Pancreas (tissue), 10 donors: Measurements from ENCODE around the gene CD36. TPM values are rescaled to one million over a fixed set of nuclear protein-coding genes. Genes with fewer than 3 reads are reported as not detected.

ENCODE experiments used
- ATAC-seq, 4 donors: fragments of 200-7000 bp; cut with Tn5 transposase; one replicate each; pipeline versions ENCODE4 v1.8.0 to v1.9.1; 2020; ENCODE audit warnings: mild to moderate bottlenecking in 4 of 4, moderate library complexity in 4 of 4
- DNase-seq, 6 donors: peaks; one replicate each; pipeline ENCODE4 v3.0.0-alpha.2; 2020
- FAIRE-seq: peaks from 2 replicates; lab custom pipeline; 2012; peaks lifted over from hg19 to GRCh38; lab: Jason Lieb, UNC
- H3K27ac ChIP-seq, 4 donors: fragments of 200-600 bp; sonication (generic); 1 replicate in 3 of 4; 2 replicates in 1 of 4; pipeline versions ENCODE4 v1.5.0 to v1.8.0; 2020
- H3K27me3 ChIP-seq, 4 donors: fragments of 200-600 bp; one replicate each; pipeline ENCODE4 v1.8.0; 2021
- H3K36me3 ChIP-seq, 3 donors: fragments of 200-600 bp; sonication (generic) in 1 of 3; one replicate each; pipeline versions ENCODE4 v1.5.0 to v1.8.0; 2020 to 2021
- H3K4me1 ChIP-seq, 3 donors: fragments of 200-600 bp; one replicate each; pipeline ENCODE4 v1.8.0; 2021
- H3K4me3 ChIP-seq, 4 donors: fragments of 200-600 bp; sonication (generic) in 2 of 4; one replicate each; pipeline versions ENCODE4 v1.5.0 to v1.8.0; 2020 to 2021
- H3K9me3 ChIP-seq, 4 donors: fragments of 200-600 bp; one replicate each; pipeline ENCODE4 v1.8.0; 2021
- WGBS, 2 donors: extraction: QIAGEN DNeasy Blood & Tissue Kit; methylation state at CpG; one replicate each; pipeline ENCODE4 v1.1.7; 2013; 5-methylcytosine and 5-hydroxymethylcytosine counted together
- intact Hi-C, 3 donors: fragments of 100-400 bp; cut with DNase I; formaldehyde crosslinking; loops; one replicate each; pipeline versions ENCODE4 v1.11.1 to v1.14.2; 2022
- polyA plus RNA-seq, 2 donors: library from polyadenylated mRNA; stranded (reverse); fragments of 200-250 nt; gene quantifications; one replicate each; pipeline ENCODE4 v1.2.3, GENCODE V29; 2013
- total RNA-seq, 6 donors: library from RNA; stranded (reverse); fragmentation: NEBNext Ultra II Directional in 4 of 6; extraction: Animal tissue kit (Norgen Biotek cat#: 25700) in 4 of 6; gene quantifications; one replicate each; pipeline versions ENCODE4 v1.2.1 to v1.2.4, GENCODE V29; 2021 to 2023
- TF ChIP-seq, protein P1 (sequence below), 4 donors: fragments of 200-600 bp; sonication (generic) in 3 of 4; IDR thresholded peaks; one replicate each; pipeline versions ENCODE4 v1.5.0 to v1.8.0; 2021; ENCODE audit warnings: antibody characterized with exemption in 4 of 4
- donor health status: healthy with polysubstance abuse.
- donor health status: DM: no; HTN: no; CAD: no; lungs with moderate emphysema.
- donor health status: DM: no; HTN: no; CAD: no.
- donor health status: control.
- donor health status: control.
- donor health status: Bipolar disorder and iron deficiency.
- donor health status: DM: yes; HTN: yes; CAD: no.
- donor health status: DM: no; HTN: no; CAD: no.
- donor health status: DM: no; HTN: no; CAD: no.
- donor health status: DM: yes; HTN: yes; CAD: no.

The CD36 gene
- total and polyA plus RNA-seq, 8 donors, result 9.8 to 25.0 (median 16.3) TPM

DNA sequence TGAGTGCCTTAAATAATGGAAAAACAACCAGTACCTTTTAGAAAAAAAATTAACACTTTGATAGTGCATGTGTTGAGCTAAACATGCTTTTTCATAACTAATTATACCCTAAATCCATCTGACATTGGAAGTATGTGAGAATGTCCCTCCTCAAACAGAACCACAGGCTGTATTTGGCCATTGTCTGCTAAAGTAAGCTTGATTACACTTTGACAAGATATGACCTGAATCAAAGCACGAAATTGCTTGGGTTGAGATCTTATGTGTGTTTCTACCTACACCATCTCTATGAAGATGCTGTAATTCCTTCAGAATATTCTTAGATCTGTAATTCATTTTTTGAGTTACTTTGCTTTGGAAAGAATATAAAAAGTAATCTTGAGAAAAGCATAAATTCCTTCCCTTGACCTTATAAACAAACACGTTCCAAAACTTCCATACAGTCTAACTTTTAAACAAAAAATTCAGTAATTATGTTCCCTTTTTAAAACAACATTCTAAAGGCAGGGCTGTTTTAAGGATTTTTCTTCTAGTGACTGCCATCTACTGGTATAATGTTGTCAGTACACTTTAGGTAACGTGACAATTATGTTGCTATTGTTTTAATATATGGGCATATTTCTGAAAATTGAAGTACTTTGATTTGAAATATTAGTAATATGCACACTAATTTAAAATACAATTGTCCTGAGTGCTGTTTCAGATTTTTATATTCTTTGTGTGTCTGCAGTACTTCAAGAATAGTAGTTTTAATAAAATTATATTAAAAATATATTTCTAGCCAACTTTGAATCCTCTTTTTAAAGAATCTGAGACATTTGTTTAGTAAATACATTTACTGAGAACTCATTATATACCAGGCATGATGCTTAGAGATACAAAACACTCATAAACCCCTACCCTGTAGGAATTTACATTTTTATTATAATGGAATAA lies 20.9 kb downstream of the CD36 start:
- peaks cover 0 to 3% (median 3%) of the 10 kb centered on the region in 3 donors for H3K4me1 ChIP-seq
- no peaks in the 10 kb centered on the region for H3K27me3 ChIP-seq
- FAIRE-seq (peak; percentile 95), DNase-seq (no peak), ATAC-seq (peak in 3 of 4 donors; percentile 75 to 78 (median 75))
- no peaks in the 10 kb centered on the region for H3K36me3 ChIP-seq
- intact Hi-C loops, result loop anchor here (5.0 to 10.0 kb wide), 3 partner anchors 222 to 227 kb away; no protein-coding TSS in a partner anchor
- 2 to 3% methylated on average over 3 of the region's 3 CpGs for WGBS, 2 donors
- H3K27ac ChIP-seq, result no peak overlapping the region
- H3K4me3 ChIP-seq, result no peak overlapping the region
- TF ChIP-seq, protein P1, sequence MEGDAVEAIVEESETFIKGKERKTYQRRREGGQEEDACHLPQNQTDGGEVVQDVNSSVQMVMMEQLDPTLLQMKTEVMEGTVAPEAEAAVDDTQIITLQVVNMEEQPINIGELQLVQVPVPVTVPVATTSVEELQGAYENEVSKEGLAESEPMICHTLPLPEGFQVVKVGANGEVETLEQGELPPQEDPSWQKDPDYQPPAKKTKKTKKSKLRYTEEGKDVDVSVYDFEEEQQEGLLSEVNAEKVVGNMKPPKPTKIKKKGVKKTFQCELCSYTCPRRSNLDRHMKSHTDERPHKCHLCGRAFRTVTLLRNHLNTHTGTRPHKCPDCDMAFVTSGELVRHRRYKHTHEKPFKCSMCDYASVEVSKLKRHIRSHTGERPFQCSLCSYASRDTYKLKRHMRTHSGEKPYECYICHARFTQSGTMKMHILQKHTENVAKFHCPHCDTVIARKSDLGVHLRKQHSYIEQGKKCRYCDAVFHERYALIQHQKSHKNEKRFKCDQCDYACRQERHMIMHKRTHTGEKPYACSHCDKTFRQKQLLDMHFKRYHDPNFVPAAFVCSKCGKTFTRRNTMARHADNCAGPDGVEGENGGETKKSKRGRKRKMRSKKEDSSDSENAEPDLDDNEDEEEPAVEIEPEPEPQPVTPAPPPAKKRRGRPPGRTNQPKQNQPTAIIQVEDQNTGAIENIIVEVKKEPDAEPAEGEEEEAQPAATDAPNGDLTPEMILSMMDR (IDR thresholded peaks at IDR 0.05), result peak in 3 of 4 donors; percentile 44 to 52 (median 47)
- no peaks in the 10 kb centered on the region for H3K9me3 ChIP-seq

DNA sequence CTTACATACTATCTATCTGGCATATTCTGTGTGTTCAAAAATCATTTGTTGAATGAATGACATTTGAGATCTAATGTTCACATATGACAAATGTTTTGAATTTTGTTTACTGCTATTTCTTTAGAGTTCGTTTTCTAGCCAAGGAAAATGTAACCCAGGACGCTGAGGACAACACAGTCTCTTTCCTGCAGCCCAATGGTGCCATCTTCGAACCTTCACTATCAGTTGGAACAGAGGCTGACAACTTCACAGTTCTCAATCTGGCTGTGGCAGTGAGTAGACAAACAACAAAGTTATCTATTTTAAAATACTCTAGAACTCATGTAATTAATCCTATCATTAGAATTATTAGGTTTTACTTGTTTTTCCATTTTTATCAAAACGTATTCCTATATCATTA lies 22.5 kb downstream of the CD36 start:
- Histone ChIP-seq H3K4me1 (no peaks in the 10 kb centered on the region), H3K27ac (no peak overlapping the region), H3K27me3 (no peaks in the 10 kb centered on the region), H3K36me3 (no peaks in the 10 kb centered on the region), H3K4me3 (no peak overlapping the region), H3K9me3 (no peaks in the 10 kb centered on the region)
- DNase-seq (no peak), ATAC-seq (no peak), FAIRE-seq (no peak)
- 40 to 51% methylated on average over 4 of the region's 4 CpGs for WGBS, 2 donors
- TF ChIP-seq, protein P1 (IDR thresholded peaks at IDR 0.05), result no peak
- intact Hi-C loops, result loop anchor here in 2 of 3 donors (5.0 to 10.0 kb wide), 2 partner anchors 226 to 229 kb away; no protein-coding TSS in a partner anchor

DNA sequence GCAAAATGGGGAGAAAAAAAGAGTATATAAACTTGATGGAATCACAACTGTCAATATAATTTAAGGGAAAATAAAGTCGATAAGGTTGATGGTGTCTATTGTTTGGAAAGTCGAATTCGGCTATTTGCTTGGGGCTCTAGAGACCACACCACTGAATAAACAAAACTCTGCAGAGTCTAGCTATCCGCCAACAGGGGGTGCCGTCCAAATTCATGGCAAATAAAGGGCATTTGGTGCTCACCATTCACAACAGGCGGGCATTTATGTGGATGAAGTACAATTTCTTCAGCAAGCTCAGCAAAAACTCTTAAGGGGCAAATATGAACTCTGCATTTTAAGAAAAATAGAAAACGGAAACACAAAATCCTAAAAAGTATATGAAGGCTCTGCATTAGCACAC lies 23.3 kb downstream of the CD36 start:
- Histone ChIP-seq H3K27me3 (no peaks in the 10 kb centered on the region), H3K36me3 (no peaks in the 10 kb centered on the region), H3K4me3 (no peak overlapping the region), H3K9me3 (no peaks in the 10 kb centered on the region), H3K27ac (no peak overlapping the region), H3K4me1 (no peaks in the 10 kb centered on the region)
- DNase-seq (no peak), FAIRE-seq (no peak), ATAC-seq (no peak)
- 45 to 70% methylated on average over 7 of the region's 7 CpGs for WGBS, 2 donors
- intact Hi-C loops, result loop anchor here in 2 of 3 donors (5.0 to 10.0 kb wide), 2 partner anchors 227 to 229 kb away; no protein-coding TSS in a partner anchor
- TF ChIP-seq, protein P1 (IDR thresholded peaks at IDR 0.05), result no peak

DNA sequence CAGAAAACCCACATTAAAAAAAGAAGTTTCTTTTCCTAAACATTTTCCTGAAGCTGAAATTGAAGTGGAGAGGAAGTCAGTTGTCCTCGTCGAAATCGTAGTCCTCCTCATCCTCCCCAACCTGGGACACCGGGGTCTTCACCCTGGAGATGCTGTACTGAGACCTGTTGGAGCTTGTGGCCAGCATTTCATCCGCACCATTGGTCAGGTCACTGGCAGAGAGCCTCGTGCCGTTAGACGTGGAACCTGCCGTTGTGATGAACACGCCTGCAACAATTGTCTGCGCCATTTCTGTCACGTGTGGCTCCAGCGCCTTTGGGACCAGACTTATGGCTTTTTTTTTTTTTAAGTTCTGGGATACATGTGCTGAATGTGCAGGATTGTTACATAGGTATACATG lies 23.8 kb downstream of the CD36 start:
- ATAC-seq, result no peak
- intact Hi-C loops, result loop anchor here in 2 of 3 donors (5.0 to 10.0 kb wide), 2 partner anchors 227 to 230 kb away; no protein-coding TSS in a partner anchor
- no peak for DNase-seq

More for the DNA sequence above, 23.8 kb downstream of the CD36 start:
- no peaks in the 10 kb centered on the region for H3K27me3 ChIP-seq
- no peaks in the 10 kb centered on the region for H3K36me3 ChIP-seq
- no peak overlapping the region for H3K27ac ChIP-seq
- H3K4me1 ChIP-seq, result no peaks in the 10 kb centered on the region
- no peak for FAIRE-seq
- 70 to 88% methylated on average over 13 of the region's 13 CpGs for WGBS, 2 donors
- no peak overlapping the region for H3K4me3 ChIP-seq
- no peaks in the 10 kb centered on the region for H3K9me3 ChIP-seq
- TF ChIP-seq, protein P1 (IDR thresholded peaks at IDR 0.05), result no peak
